GM21526 (cell line): ENCODE measurements around the gene RNF41.
"Not testable (repeated sequence)": the region's sequence is repeated elsewhere in the genome, so short reads cannot be mapped to it uniquely, and the experiment has no call there.

Experiments used
- ATAC-seq: cut with Tn5 transposase; IDR thresholded peaks from one replicate; pipeline ENCODE4 v1.9.1; 2021; ENCODE audit warnings: moderate library complexity; ENCODE audit not compliant: unreplicated experiment, low FRiP score

Gene RNF41

GRCh38 chr12:56221757-56222530 is at the start of gene RNF41:
TSS of gene RNF41 (minus strand) at chr12:56221922. CDS start at chr12:56214047, 7,875 bp downstream.
- ATAC-seq = peak; percentile 64

- no peak for ATAC-seq
These were observed 49.3 kb upstream of the RNF41 start for GRCh38 chr12:56271031-56271430.

- no peak for ATAC-seq
These were observed 45.8 kb upstream of the RNF41 start for GRCh38 chr12:56267443-56268071.

GRCh38 chr12:56266693-56267442 is 45.1 kb upstream of the RNF41 start, which contains the start of gene COQ10A:
TSS of gene COQ10A (plus strand) at chr12:56266942. CDS start at chr12:56267119, 177 bp downstream.
- ATAC-seq = peak; percentile 84

- ATAC-seq = not testable (repeated sequence)
These were observed 44.5 kb upstream of the RNF41 start for GRCh38 chr12:56266068-56266692.

- not testable (repeated sequence) for ATAC-seq
These were observed 41.2 kb upstream of the RNF41 start for GRCh38 chr12:56262955-56263354.

- ATAC-seq = no peak
These were observed 39.9 kb upstream of the RNF41 start for GRCh38 chr12:56261503-56262232.

GRCh38 chr12:56260921-56261320 is 39.2 kb upstream of the RNF41 start:
- no peak for ATAC-seq

- no peak for ATAC-seq
These were observed 38.7 kb upstream of the RNF41 start for GRCh38 chr12:56260380-56260779.

GRCh38 chr12:56258820-56259183 is 37.1 kb upstream of the RNF41 start:
- ATAC-seq = no peak

GRCh38 chr12:56258068-56258819 is 36.5 kb upstream of the RNF41 start, which contains the start of gene ANKRD52:
TSS of gene ANKRD52 (minus strand) at chr12:56258384. CDS start at chr12:56258269, 115 bp downstream.
- peak; percentile 72 for ATAC-seq

- ATAC-seq = no peak
These were observed 35.9 kb upstream of the RNF41 start for GRCh38 chr12:56257491-56258067.

- no peak for ATAC-seq
These were observed 35.3 kb upstream of the RNF41 start for GRCh38 chr12:56257071-56257470.

GRCh38 chr12:56256326-56256960 is 34.7 kb upstream of the RNF41 start:
- no peak for ATAC-seq

GRCh38 chr12:56255671-56256070 is 33.9 kb upstream of the RNF41 start:
- ATAC-seq = no peak

GRCh38 chr12:56253091-56253490 is 31.4 kb upstream of the RNF41 start:
- ATAC-seq = no peak

GRCh38 chr12:56252649-56253048 is 30.9 kb upstream of the RNF41 start:
- ATAC-seq = no peak

GRCh38 chr12:56248711-56249110 is 27.0 kb upstream of the RNF41 start:
- no peak for ATAC-seq
